GM18508 (cell line): ENCODE data around the gene COL4A5.

Experiments
- ATAC-seq: cut with Tn5 transposase; IDR thresholded peaks from one replicate; pipeline ENCODE4 v1.9.1; 2021; ENCODE audit warnings: moderate number of reproducible peaks; ENCODE audit not compliant: insufficient read depth, unreplicated experiment

The COL4A5 gene

DNA sequence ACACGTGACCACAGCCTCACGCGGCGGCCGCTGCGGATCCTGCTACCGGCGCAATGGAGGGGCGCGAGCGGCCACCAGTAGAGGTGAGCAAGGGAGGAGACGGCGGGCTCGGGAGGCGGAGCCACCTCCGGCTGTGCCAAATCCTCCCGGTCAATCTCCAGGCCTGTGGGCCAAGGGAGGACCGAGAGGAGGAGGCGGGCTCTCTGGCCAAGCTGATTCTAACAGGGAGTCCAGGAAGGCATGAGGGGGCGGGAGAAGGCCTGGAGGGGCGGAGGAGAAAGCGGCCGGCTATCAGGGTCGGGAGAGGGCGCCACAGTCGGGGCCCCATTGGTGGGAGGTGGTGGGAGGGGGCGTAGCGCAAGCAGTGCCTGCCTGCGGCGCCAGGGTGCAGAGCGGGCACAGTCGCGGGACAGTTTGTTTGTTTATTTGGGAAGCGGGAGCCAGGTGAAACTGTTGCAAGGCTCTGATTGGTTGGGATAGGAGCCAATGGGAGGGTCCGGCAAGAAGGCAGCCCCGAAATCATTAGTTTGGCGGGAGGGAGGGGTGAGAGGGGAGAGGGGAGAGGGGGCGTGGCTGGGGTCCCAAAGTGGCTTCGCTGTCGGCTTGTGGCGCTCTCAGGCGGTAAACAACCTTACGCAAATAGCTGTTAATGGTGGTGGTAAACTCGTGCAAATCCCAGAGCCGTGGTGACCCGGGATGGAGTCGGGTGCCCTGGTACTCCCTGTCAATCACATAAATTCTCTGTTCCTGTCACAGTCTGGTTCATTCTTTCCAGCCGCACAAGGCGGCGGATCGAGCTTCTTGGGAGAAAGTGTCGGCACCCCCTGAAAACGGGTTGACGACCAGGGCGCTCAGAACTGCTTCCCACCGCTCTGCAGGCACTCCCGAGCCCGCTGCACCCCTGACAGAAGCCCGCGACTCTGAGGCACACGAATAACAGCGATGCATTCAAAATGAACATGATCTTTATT lies 297.2 kb downstream of the COL4A5 start, which contains the start of gene IRS4:
IRS4 (minus strand) TSS at position 55 of the 971 bp plus-strand sequence.
- ATAC-seq, result no peak

DNA sequence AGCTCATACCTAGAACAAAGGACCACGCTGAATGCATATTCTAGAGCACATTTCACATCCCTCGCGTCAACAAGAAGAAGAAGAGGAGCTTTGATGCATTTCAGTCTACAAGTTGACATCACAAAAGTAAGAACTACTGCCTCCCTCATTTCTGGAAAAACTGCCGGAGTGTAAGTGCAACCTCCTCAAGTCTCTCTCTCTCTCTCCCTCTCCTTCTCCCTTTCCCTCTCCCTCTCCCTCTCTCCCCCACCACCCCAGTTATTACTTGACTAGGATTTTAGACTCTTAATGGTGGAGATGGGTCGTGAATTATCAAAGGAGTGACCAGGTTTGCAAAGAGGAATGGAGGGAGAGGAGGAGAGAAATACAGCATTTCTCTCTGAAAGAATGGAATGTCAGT lies 298.1 kb downstream of the COL4A5 start:
- ATAC-seq, result no peak

DNA sequence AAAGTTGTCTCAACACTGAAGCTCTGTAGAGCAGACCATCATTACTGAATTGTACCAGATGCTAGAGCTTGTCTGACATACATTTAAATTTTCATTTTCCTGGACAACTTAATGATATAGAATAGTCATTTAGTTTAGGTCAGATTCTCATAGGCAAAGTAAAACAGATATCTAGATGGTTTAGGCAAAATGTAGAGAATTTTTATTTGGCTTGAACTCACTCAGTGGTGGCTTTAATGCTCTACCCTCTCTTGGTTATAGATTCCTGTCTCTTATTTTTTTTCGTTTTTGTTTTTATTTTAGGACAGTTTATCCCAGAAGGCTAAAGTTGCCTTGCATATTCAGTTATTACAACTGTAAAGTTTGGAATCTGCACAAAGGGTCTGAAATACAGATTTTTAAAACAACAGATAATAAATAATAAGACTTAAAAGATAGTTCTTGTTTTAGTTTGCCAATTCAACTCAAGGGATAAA lies 300.7 kb downstream of the COL4A5 start:
- ATAC-seq, result no peak
